ENCODE results near the gene LIPG. TPM values are rescaled to one million over a fixed set of nuclear protein-coding genes. Genes with fewer than 3 reads are reported as not detected.

Gene LIPG
- total RNA-seq, 4 donors from 2014 or later, result 8.0 TPM; not detected in 3

- H3K36me3 ChIP-seq, result no peaks in the 10 kb centered on the region
- intact Hi-C loops (cut with DNase I; ENCODE audit: low total_unique reads), result no loop called here
- no peak for TF ChIP-seq POLR2A (IDR thresholded peaks at IDR 0.05)
- no peak for TF ChIP-seq CTCF (IDR thresholded peaks at IDR 0.05)
- no peak for DNase-seq
- no peaks in the 10 kb centered on the region for H3K4me1 ChIP-seq
- no peaks in the 10 kb centered on the region for H3K27me3 ChIP-seq
- no peak overlapping the region for H3K4me3 ChIP-seq
- H3K27ac ChIP-seq, result no peak overlapping the region
- H3K9me3 ChIP-seq, result no peaks in the 10 kb centered on the region
Measured at GRCh38 chr18:49623571-49623970, 61.7 kb downstream of the LIPG start.

- H3K36me3 ChIP-seq, result no peaks in the 10 kb centered on the region
- no peak overlapping the region for H3K4me3 ChIP-seq
- TF ChIP-seq CTCF (IDR thresholded peaks at IDR 0.05) (no peak), POLR2A (IDR thresholded peaks at IDR 0.05) (no peak)
- DNase-seq, result no peak
- no peaks in the 10 kb centered on the region for H3K9me3 ChIP-seq
- no peaks in the 10 kb centered on the region for H3K4me1 ChIP-seq
- H3K27me3 ChIP-seq, result no peaks in the 10 kb centered on the region
- intact Hi-C loops (cut with DNase I; ENCODE audit: low total_unique reads), result no loop called here
- no peak overlapping the region for H3K27ac ChIP-seq
Measured at GRCh38 chr18:49625021-49625691, 63.3 kb downstream of the LIPG start.

GRCh38 chr18:49626842-49627467, 65.1 kb downstream of the LIPG start:
- TF ChIP-seq CTCF (IDR thresholded peaks at IDR 0.05) (no peak), POLR2A (IDR thresholded peaks at IDR 0.05) (no peak)
- H3K4me1 ChIP-seq, result no peaks in the 10 kb centered on the region
- intact Hi-C loops (cut with DNase I; ENCODE audit: low total_unique reads), result no loop called here
- H3K27ac ChIP-seq, result no peak overlapping the region
- H3K4me3 ChIP-seq, result no peak overlapping the region
- no peaks in the 10 kb centered on the region for H3K36me3 ChIP-seq
- H3K9me3 ChIP-seq, result no peaks in the 10 kb centered on the region
- no peak for DNase-seq
- H3K27me3 ChIP-seq, result no peaks in the 10 kb centered on the region

- no peaks in the 10 kb centered on the region for H3K27me3 ChIP-seq
- no peak for DNase-seq
- intact Hi-C loops (cut with DNase I; ENCODE audit: low total_unique reads), result no loop called here
- no peak overlapping the region for H3K4me3 ChIP-seq
- TF ChIP-seq POLR2A (IDR thresholded peaks at IDR 0.05) (no peak), CTCF (IDR thresholded peaks at IDR 0.05) (no peak)
- no peak overlapping the region for H3K27ac ChIP-seq
- H3K9me3 ChIP-seq, result no peaks in the 10 kb centered on the region
- no peaks in the 10 kb centered on the region for H3K36me3 ChIP-seq
- no peaks in the 10 kb centered on the region for H3K4me1 ChIP-seq
Measured at GRCh38 chr18:49628119-49628518, 66.3 kb downstream of the LIPG start.
